HG03432 (cell line): Measurements from ENCODE around the gene ITGB2.

ENCODE experiments used
- ATAC-seq: cut with Tn5 transposase; IDR thresholded peaks from one replicate; pipeline ENCODE4 v1.9.1; 2021; ENCODE audit warnings: mild to moderate bottlenecking, moderate library complexity; ENCODE audit not compliant: unreplicated experiment

Gene ITGB2

GRCh38 chr21:44850905-44851657 lies 69.6 kb downstream of the ITGB2 start:
- no peak for ATAC-seq

- no peak for ATAC-seq
Observed at GRCh38 chr21:44850208-44850800, 70.4 kb downstream of the ITGB2 start.

- ATAC-seq: no peak
Observed at GRCh38 chr21:44849616-44850130, 71.0 kb downstream of the ITGB2 start.

GRCh38 chr21:44848821-44849521 lies 71.7 kb downstream of the ITGB2 start:
- no peak for ATAC-seq

GRCh38 chr21:44847261-44848056 lies 73.2 kb downstream of the ITGB2 start:
- ATAC-seq: no peak

- no peak for ATAC-seq
Observed at GRCh38 chr21:44846485-44847260, 74.0 kb downstream of the ITGB2 start.

- ATAC-seq: no peak
Observed at GRCh38 chr21:44846224-44846484, 74.5 kb downstream of the ITGB2 start.

- ATAC-seq: peak; percentile 67
Observed at GRCh38 chr21:44845418-44846223, 75.1 kb downstream of the ITGB2 start.

- no peak for ATAC-seq
Observed at GRCh38 chr21:44844256-44844655, 76.4 kb downstream of the ITGB2 start.

- ATAC-seq: no peak
Observed at GRCh38 chr21:44842721-44843445, 77.8 kb downstream of the ITGB2 start.

- ATAC-seq: no peak
Observed at GRCh38 chr21:44842087-44842486, 78.6 kb downstream of the ITGB2 start.

- ATAC-seq: no peak
Observed at GRCh38 chr21:44840771-44841170, 79.9 kb downstream of the ITGB2 start.

- ATAC-seq: no peak
Observed at GRCh38 chr21:44838951-44839350, 81.7 kb downstream of the ITGB2 start.

- no peak for ATAC-seq
Observed at GRCh38 chr21:44838039-44838895, 82.4 kb downstream of the ITGB2 start.

- no peak for ATAC-seq
Observed at GRCh38 chr21:44837537-44837936, 83.2 kb downstream of the ITGB2 start.

- no peak for ATAC-seq
Observed at GRCh38 chr21:44836666-44837471, 83.8 kb downstream of the ITGB2 start.

GRCh38 chr21:44836349-44836665 lies 84.4 kb downstream of the ITGB2 start:
- no peak for ATAC-seq
